Fibroblast of skin of right biceps (primary cell): ENCODE measurements around the gene DCDC2.
A peak's percentile ranks its signal among the peaks of the same experiment; 100 is the strongest.
"Not testable (repeated sequence)": the region's sequence is repeated elsewhere in the genome, so short reads cannot be mapped to it uniquely, and the experiment has no call there.

Experiments used
- DNase-seq: peaks from one replicate; pipeline ENCODE4 v3.0.0-alpha.2; 2013

Gene DCDC2

GRCh38 chr6:24357336-24358218 is at the start of gene DCDC2:
DCDC2 (minus strand) TSS chr6:24358059; CDS start chr6:24357750, 309 bp downstream.
- DNase-seq: no peak

- no peak for DNase-seq
These were observed 47.4 kb upstream of the DCDC2 start for GRCh38 chr6:24405262-24405661.

- DNase-seq: no peak
These were observed 45.6 kb upstream of the DCDC2 start for GRCh38 chr6:24403501-24403824.

GRCh38 chr6:24402697-24403500 is 45.0 kb upstream of the DCDC2 start, which contains the start of gene MRS2:
MRS2 (plus strand) TSS chr6:24402936; CDS start chr6:24403047, 111 bp downstream.
- peak; percentile 68 for DNase-seq

- no peak for DNase-seq
These were observed 43.6 kb upstream of the DCDC2 start for GRCh38 chr6:24401458-24401857.

- DNase-seq: not testable (repeated sequence)
These were observed 42.5 kb upstream of the DCDC2 start for GRCh38 chr6:24400045-24401039.

- DNase-seq: no peak
These were observed 39.8 kb upstream of the DCDC2 start for GRCh38 chr6:24397631-24398030.

- DNase-seq: no peak
These were observed 39.0 kb upstream of the DCDC2 start for GRCh38 chr6:24396824-24397223.

- DNase-seq: peak; percentile 56
These were observed 37.0 kb upstream of the DCDC2 start for GRCh38 chr6:24394780-24395437.

- DNase-seq: no peak
These were observed 36.4 kb upstream of the DCDC2 start for GRCh38 chr6:24394061-24394779.

- DNase-seq: no peak
These were observed 34.0 kb upstream of the DCDC2 start for GRCh38 chr6:24391756-24392405.

- DNase-seq: no peak
These were observed 33.3 kb upstream of the DCDC2 start for GRCh38 chr6:24391208-24391607.

- DNase-seq: no peak
These were observed 30.0 kb upstream of the DCDC2 start for GRCh38 chr6:24387818-24388217.

GRCh38 chr6:24385536-24386269 is 27.8 kb upstream of the DCDC2 start:
- DNase-seq: no peak

GRCh38 chr6:24384369-24385130 is 26.7 kb upstream of the DCDC2 start:
- not testable (repeated sequence) for DNase-seq

- not testable (repeated sequence) for DNase-seq
These were observed 25.1 kb upstream of the DCDC2 start for GRCh38 chr6:24382891-24383494.

- no peak for DNase-seq
These were observed 24.3 kb upstream of the DCDC2 start for GRCh38 chr6:24382220-24382540.

- no peak for DNase-seq
These were observed 23.8 kb upstream of the DCDC2 start for GRCh38 chr6:24381476-24382219.
